ENCODE data around the gene GSTCD.

GRCh38 chr4:105741548-105741947, 33.0 kb downstream of the GSTCD start:
- TF ChIP-seq CTCF (IDR thresholded peaks at IDR 0.05): no peak
- TF ChIP-seq EZH2phosphoT487 (IDR thresholded peaks at IDR 0.05): no peak
- TF ChIP-seq EZH2 (IDR thresholded peaks at IDR 0.05): no peak

All from neural progenitor cell (in vitro differentiated cells).